Measurements from ENCODE around the gene REPIN1. TPM values are rescaled to one million over a fixed set of nuclear protein-coding genes. Genes with fewer than 3 reads are reported as not detected.

The REPIN1 gene
- total and polyA plus RNA-seq, 2 donors (not counting 1 experiment from before 2014, with no cell fraction given) = 165 to 190 TPM

GRCh38 chr7:150404805-150405583, 36.4 kb downstream of the REPIN1 start:
- Mint-ChIP-seq H3K4me1 (peaks cover 62% of the 10 kb centered on the region), H3K27ac (peak overlapping the region; percentile 100)
- intact Hi-C loops (cut with micrococcal nuclease) = loop anchor here (1.0 to 10.0 kb wide), 7 partner anchors 16 to 1418 kb away; partner anchors contain the start of genes ACTR3C, LRRC61 and ZNF775

More at GRCh38 chr7:150404805-150405583, 36.4 kb downstream of the REPIN1 start:
- Histone ChIP-seq H3K79me2 (ENCODE audit: control insufficient read depth, insufficient read depth, low read length) (peaks cover 26% of the 10 kb centered on the region), H3K27me3 (replicated peaks in 1 of 4; ENCODE audit: control extremely low read depth in 1 of 4, control insufficient read depth in 3 of 4, insufficient read depth in 4 of 4, low read length in 3 of 4) (no peaks in the 10 kb centered on the region), H4K20me1 (ENCODE audit: control insufficient read depth, insufficient read depth, low read length, poor library complexity, severe bottlenecking) (no peaks in the 10 kb centered on the region), H3K27ac (ENCODE audit: low read length in 2 of 2) (peak overlapping the region; percentile 93 to 97), H3K4me3 (ENCODE audit: control extremely low read depth in 1 of 5, extremely low read depth in 1 of 5, insufficient read depth in 1 of 5, low read depth in 2 of 5, low read length in 4 of 5) (peak overlapping the region; percentile 61 to 90 (median 74)), H3K9me3 (ENCODE audit: control extremely low read depth in 1 of 3, control insufficient read depth in 2 of 3, insufficient read depth in 1 of 3, low read length in 2 of 3) (peaks cover 0 to 3% (median 0%) of the 10 kb centered on the region in 3 donors), H3K36me3 (replicated peaks in 1 of 2; ENCODE audit: control extremely low read depth in 1 of 2, control insufficient read depth in 1 of 2, extremely low read depth in 1 of 2, insufficient read depth in 2 of 2, low read length in 1 of 2) (peaks cover 0 to 11% of the 10 kb centered on the region in 2 experiments), H3K4me1 (ENCODE audit: control insufficient read depth in 2 of 2, insufficient read depth in 2 of 2, low read length in 2 of 2) (peaks cover 49 to 63% of the 10 kb centered on the region in 2 donors), H2AFZ (ENCODE audit: insufficient read depth, low read depth, low read length, poor library complexity, severe bottlenecking) (peak overlapping the region; percentile 83), H3K4me2 (replicated peaks; ENCODE audit: low read depth, low read length, poor library complexity, severe bottlenecking) (peak overlapping the region; percentile 95), H3K9ac (ENCODE audit: low read length) (peak overlapping the region; percentile 94)
- TF ChIP-seq EZH2 (IDR thresholded peaks at IDR 0.05; ENCODE audit: borderline replicate concordance, insufficient read depth, low read depth, low read length, poor library complexity, severe bottlenecking) (no peak), CTCF (IDR thresholded peaks at IDR 0.05) (peak; percentile 25)
- Mint-ChIP-seq H3K4me3 (peak overlapping the region; percentile 97), H3K27me3 (no peaks in the 10 kb centered on the region), H3K9me3 (ENCODE audit: insufficient read depth) (no peaks in the 10 kb centered on the region)
- ChIA-PET POLR2A (interaction anchor here (0.6 to 7.1 kb wide), 11 partner anchors 15 to 156 kb away, joined by 3 to 120 read pairs (median 5); partner anchors contain the start of gene REPIN1), CTCF (interaction anchor here (0.8 to 5.3 kb wide), 9 partner anchors 12 to 49 kb away, joined by 3 to 71 read pairs (median 10); partner anchors contain the start of gene REPIN1)
- DNase-seq (peak; percentile 93), ATAC-seq (ENCODE audit: low read depth) (peak; percentile 50)
- under 1% methylated on average over 83 of the region's 86 CpGs for WGBS (ENCODE audit: insufficient coverage)
